WTC11 (cell line): ENCODE data around the gene SLC4A9. TPM values are rescaled to one million over a fixed set of nuclear protein-coding genes. Genes with fewer than 3 reads are reported as not detected.

ENCODE experiments used
- CREB1 ChIP-seq: sonication (generic); formaldehyde crosslinking; IDR thresholded peaks from 2 replicates; pipeline ENCODE4 v1.8.0; 2023; ENCODE audit warnings: mild to moderate bottlenecking, missing genetic modification reagents
- FOXK1 ChIP-seq: sonication (generic); formaldehyde crosslinking; IDR thresholded peaks from 2 replicates; pipeline ENCODE4 v1.8.0; 2022; ENCODE audit warnings: mild to moderate bottlenecking, moderate library complexity, missing genetic modification reagents
- GRHL2 ChIP-seq: fragments of 250-450 bp; sonication (Bioruptor Pico); IDR thresholded peaks from 2 replicates; pipeline ENCODE4 v1.8.0; 2022; ENCODE audit warnings: mild to moderate bottlenecking, moderate library complexity; ENCODE audit not compliant: insufficient replicate concordance, severe bottlenecking
- GTF2I ChIP-seq: fragments of 250-450 bp; sonication (Bioruptor Pico); conservative IDR thresholded peaks from 2 replicates; pipeline ENCODE4 v1.4.0; 2021; ENCODE audit warnings: mild to moderate bottlenecking
- JUN ChIP-seq: sonication (generic); formaldehyde crosslinking; IDR thresholded peaks from 2 replicates; pipeline ENCODE4 v1.8.0; 2023; ENCODE audit warnings: mild to moderate bottlenecking, missing genetic modification reagents
- OVOL2 ChIP-seq: fragments of 250-450 bp; sonication (Bioruptor Pico); IDR thresholded peaks from 2 replicates; pipeline ENCODE4 v1.9.0; 2021; ENCODE audit warnings: mild to moderate bottlenecking, borderline replicate concordance
- TEAD1 ChIP-seq: sonication (generic); formaldehyde crosslinking; IDR thresholded peaks from 2 replicates; pipeline ENCODE4 v1.8.0; 2022; ENCODE audit warnings: mild to moderate bottlenecking, missing genetic modification reagents
- ZNF219 ChIP-seq: sonication (generic); formaldehyde crosslinking; IDR thresholded peaks from 2 replicates; pipeline ENCODE4 v1.8.0; 2023; ENCODE audit warnings: missing genetic modification reagents, mild to moderate bottlenecking, borderline replicate concordance
- ZNF263 ChIP-seq: sonication (generic); formaldehyde crosslinking; IDR thresholded peaks from 2 replicates; pipeline ENCODE4 v1.8.1; 2022; ENCODE audit warnings: low read depth, mild to moderate bottlenecking, moderate library complexity, missing genetic modification reagents
- ZNF317 ChIP-seq: sonication (generic); formaldehyde crosslinking; IDR thresholded peaks from 2 replicates; pipeline ENCODE4 v1.8.1; 2023; ENCODE audit warnings: low read depth, mild to moderate bottlenecking, moderate library complexity, missing genetic modification reagents, borderline replicate concordance
- ZNF396 ChIP-seq: fragments of 250-450 bp; sonication (Bioruptor Pico); IDR thresholded peaks from 2 replicates; pipeline ENCODE4 v1.8.0; 2021; ENCODE audit warnings: mild to moderate bottlenecking, moderate library complexity, borderline replicate concordance
- ZNF671 ChIP-seq: fragments of 250-450 bp; sonication (Bioruptor Pico); IDR thresholded peaks from 2 replicates; pipeline ENCODE4 v1.8.0; 2021; ENCODE audit warnings: mild to moderate bottlenecking
- total RNA-seq: library from RNA; stranded (reverse); gene quantifications from 3 replicates; pipeline ENCODE4 v1.2.3, GENCODE V29; 2021
- TF ChIP-seq, protein P1 (sequence below): sonication (generic); formaldehyde crosslinking; IDR thresholded peaks from 2 replicates; pipeline ENCODE4 v1.8.0; 2023; ENCODE audit warnings: missing genetic modification reagents, mild to moderate bottlenecking, borderline replicate concordance
- TF ChIP-seq, protein P2 (sequence below): sonication (generic); formaldehyde crosslinking; IDR thresholded peaks from 2 replicates; pipeline ENCODE4 v1.8.1; 2023; ENCODE audit warnings: mild to moderate bottlenecking, missing genetic modification reagents, moderate library complexity
- TF ChIP-seq, protein P3 (sequence below): sonication (generic); formaldehyde crosslinking; IDR thresholded peaks from 2 replicates; pipeline ENCODE4 v1.8.0; 2022; ENCODE audit warnings: mild to moderate bottlenecking, missing genetic modification reagents
- TF ChIP-seq, protein P4 (sequence below): sonication (generic); formaldehyde crosslinking; IDR thresholded peaks from 2 replicates; pipeline ENCODE4 v1.8.0; 2022; ENCODE audit warnings: mild to moderate bottlenecking, missing genetic modification reagents
- TF ChIP-seq, protein P5 (sequence below): fragments of 250-450 bp; sonication (Bioruptor Pico); IDR thresholded peaks from 2 replicates; pipeline ENCODE4 v1.9.0; 2021; ENCODE audit warnings: mild to moderate bottlenecking, borderline replicate concordance
- TF ChIP-seq, protein P6 (sequence below): sonication (generic); formaldehyde crosslinking; IDR thresholded peaks from 2 replicates; pipeline ENCODE4 v1.8.0; 2022; ENCODE audit warnings: missing genetic modification reagents

SLC4A9 gene
- total RNA-seq, 1 experiment from 2014 or later, result 0.37 TPM

DNA sequence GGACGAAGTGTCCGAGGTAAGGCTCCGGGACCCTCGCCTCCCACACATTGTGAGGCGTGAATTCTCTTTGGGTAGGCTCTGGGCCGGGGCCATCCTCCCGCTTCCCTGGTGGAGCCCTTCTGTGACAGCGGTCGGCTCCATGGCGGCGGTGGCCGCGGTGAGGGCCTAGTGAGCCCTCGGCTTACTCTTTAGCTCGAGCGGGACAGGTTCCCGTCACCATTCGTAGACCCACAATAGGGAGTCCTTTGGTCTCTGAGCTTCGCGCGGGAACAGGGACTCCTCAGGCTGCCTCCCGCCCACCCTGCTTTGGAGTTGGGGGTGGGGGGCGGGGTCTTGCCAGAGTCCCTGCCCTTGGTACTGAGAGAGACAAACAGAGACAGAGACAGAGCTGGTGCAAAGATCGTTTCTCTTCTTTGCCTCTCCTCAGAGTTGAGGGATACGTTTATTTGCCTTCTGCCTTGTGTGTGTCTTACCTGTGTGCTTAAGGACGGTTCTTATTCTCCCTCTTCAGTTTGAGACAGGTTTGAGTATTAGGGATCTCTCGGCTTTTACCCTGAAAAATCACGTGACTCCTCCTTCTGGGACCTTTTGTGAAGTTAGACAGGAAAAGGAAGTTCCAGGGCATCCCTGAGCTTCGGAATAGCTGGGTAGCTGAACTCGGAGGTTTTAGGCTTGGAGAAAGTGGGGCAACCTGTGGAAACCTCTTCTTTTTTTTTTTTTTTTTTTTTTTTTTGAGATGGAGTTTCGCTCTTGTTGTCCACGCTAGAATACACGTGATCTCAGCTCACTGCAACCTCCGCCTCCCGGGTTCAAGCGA lies 42.5 kb downstream of the SLC4A9 start (continued):
- TF ChIP-seq, protein P1, sequence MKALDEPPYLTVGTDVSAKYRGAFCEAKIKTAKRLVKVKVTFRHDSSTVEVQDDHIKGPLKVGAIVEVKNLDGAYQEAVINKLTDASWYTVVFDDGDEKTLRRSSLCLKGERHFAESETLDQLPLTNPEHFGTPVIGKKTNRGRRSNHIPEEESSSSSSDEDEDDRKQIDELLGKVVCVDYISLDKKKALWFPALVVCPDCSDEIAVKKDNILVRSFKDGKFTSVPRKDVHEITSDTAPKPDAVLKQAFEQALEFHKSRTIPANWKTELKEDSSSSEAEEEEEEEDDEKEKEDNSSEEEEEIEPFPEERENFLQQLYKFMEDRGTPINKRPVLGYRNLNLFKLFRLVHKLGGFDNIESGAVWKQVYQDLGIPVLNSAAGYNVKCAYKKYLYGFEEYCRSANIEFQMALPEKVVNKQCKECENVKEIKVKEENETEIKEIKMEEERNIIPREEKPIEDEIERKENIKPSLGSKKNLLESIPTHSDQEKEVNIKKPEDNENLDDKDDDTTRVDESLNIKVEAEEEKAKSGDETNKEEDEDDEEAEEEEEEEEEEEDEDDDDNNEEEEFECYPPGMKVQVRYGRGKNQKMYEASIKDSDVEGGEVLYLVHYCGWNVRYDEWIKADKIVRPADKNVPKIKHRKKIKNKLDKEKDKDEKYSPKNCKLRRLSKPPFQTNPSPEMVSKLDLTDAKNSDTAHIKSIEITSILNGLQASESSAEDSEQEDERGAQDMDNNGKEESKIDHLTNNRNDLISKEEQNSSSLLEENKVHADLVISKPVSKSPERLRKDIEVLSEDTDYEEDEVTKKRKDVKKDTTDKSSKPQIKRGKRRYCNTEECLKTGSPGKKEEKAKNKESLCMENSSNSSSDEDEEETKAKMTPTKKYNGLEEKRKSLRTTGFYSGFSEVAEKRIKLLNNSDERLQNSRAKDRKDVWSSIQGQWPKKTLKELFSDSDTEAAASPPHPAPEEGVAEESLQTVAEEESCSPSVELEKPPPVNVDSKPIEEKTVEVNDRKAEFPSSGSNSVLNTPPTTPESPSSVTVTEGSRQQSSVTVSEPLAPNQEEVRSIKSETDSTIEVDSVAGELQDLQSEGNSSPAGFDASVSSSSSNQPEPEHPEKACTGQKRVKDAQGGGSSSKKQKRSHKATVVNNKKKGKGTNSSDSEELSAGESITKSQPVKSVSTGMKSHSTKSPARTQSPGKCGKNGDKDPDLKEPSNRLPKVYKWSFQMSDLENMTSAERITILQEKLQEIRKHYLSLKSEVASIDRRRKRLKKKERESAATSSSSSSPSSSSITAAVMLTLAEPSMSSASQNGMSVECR, result peak; percentile 65; the same call in 1 of the 2 replicates
- TF ChIP-seq GTF2I (CRISPR knock-in tag), result no peak
- no peak for TF ChIP-seq GRHL2
- TF ChIP-seq JUN (CRISPR knock-in tag), result 0 out of 2 replicates have a peak, but pooled peaks have one; percentile 61
- TF ChIP-seq FOXK1 (CRISPR knock-in tag), result no peak
- TF ChIP-seq, protein P2, sequence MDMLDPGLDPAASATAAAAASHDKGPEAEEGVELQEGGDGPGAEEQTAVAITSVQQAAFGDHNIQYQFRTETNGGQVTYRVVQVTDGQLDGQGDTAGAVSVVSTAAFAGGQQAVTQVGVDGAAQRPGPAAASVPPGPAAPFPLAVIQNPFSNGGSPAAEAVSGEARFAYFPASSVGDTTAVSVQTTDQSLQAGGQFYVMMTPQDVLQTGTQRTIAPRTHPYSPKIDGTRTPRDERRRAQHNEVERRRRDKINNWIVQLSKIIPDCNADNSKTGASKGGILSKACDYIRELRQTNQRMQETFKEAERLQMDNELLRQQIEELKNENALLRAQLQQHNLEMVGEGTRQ (CRISPR knock-in tag), result peak; percentile 86
- TF ChIP-seq, protein P3, sequence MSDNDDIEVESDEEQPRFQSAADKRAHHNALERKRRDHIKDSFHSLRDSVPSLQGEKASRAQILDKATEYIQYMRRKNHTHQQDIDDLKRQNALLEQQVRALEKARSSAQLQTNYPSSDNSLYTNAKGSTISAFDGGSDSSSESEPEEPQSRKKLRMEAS, result peak; percentile 61; the same call in 1 of the 2 replicates
- TF ChIP-seq OVOL2 (CRISPR knock-in tag), result no peak
- no peak for TF ChIP-seq ZNF671 (CRISPR knock-in tag)
- TF ChIP-seq ZNF219 (CRISPR knock-in tag), result no peak; the same call in 1 of the 2 replicates
- TF ChIP-seq CREB1 (CRISPR knock-in tag), result 0 out of 2 replicates have a peak, but pooled peaks have one; percentile 43
- TF ChIP-seq, protein P4, sequence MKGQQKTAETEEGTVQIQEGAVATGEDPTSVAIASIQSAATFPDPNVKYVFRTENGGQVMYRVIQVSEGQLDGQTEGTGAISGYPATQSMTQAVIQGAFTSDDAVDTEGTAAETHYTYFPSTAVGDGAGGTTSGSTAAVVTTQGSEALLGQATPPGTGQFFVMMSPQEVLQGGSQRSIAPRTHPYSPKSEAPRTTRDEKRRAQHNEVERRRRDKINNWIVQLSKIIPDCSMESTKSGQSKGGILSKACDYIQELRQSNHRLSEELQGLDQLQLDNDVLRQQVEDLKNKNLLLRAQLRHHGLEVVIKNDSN (CRISPR knock-in tag), result peak; percentile 84
- TF ChIP-seq, protein P5, sequence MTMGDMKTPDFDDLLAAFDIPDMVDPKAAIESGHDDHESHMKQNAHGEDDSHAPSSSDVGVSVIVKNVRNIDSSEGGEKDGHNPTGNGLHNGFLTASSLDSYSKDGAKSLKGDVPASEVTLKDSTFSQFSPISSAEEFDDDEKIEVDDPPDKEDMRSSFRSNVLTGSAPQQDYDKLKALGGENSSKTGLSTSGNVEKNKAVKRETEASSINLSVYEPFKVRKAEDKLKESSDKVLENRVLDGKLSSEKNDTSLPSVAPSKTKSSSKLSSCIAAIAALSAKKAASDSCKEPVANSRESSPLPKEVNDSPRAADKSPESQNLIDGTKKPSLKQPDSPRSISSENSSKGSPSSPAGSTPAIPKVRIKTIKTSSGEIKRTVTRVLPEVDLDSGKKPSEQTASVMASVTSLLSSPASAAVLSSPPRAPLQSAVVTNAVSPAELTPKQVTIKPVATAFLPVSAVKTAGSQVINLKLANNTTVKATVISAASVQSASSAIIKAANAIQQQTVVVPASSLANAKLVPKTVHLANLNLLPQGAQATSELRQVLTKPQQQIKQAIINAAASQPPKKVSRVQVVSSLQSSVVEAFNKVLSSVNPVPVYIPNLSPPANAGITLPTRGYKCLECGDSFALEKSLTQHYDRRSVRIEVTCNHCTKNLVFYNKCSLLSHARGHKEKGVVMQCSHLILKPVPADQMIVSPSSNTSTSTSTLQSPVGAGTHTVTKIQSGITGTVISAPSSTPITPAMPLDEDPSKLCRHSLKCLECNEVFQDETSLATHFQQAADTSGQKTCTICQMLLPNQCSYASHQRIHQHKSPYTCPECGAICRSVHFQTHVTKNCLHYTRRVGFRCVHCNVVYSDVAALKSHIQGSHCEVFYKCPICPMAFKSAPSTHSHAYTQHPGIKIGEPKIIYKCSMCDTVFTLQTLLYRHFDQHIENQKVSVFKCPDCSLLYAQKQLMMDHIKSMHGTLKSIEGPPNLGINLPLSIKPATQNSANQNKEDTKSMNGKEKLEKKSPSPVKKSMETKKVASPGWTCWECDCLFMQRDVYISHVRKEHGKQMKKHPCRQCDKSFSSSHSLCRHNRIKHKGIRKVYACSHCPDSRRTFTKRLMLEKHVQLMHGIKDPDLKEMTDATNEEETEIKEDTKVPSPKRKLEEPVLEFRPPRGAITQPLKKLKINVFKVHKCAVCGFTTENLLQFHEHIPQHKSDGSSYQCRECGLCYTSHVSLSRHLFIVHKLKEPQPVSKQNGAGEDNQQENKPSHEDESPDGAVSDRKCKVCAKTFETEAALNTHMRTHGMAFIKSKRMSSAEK, result no peak
- TF ChIP-seq TEAD1 (CRISPR knock-in tag), result 0 out of 2 replicates have a peak, but pooled peaks have one; percentile 33
- no peak for TF ChIP-seq ZNF317 (CRISPR knock-in tag)
- TF ChIP-seq, protein P6, sequence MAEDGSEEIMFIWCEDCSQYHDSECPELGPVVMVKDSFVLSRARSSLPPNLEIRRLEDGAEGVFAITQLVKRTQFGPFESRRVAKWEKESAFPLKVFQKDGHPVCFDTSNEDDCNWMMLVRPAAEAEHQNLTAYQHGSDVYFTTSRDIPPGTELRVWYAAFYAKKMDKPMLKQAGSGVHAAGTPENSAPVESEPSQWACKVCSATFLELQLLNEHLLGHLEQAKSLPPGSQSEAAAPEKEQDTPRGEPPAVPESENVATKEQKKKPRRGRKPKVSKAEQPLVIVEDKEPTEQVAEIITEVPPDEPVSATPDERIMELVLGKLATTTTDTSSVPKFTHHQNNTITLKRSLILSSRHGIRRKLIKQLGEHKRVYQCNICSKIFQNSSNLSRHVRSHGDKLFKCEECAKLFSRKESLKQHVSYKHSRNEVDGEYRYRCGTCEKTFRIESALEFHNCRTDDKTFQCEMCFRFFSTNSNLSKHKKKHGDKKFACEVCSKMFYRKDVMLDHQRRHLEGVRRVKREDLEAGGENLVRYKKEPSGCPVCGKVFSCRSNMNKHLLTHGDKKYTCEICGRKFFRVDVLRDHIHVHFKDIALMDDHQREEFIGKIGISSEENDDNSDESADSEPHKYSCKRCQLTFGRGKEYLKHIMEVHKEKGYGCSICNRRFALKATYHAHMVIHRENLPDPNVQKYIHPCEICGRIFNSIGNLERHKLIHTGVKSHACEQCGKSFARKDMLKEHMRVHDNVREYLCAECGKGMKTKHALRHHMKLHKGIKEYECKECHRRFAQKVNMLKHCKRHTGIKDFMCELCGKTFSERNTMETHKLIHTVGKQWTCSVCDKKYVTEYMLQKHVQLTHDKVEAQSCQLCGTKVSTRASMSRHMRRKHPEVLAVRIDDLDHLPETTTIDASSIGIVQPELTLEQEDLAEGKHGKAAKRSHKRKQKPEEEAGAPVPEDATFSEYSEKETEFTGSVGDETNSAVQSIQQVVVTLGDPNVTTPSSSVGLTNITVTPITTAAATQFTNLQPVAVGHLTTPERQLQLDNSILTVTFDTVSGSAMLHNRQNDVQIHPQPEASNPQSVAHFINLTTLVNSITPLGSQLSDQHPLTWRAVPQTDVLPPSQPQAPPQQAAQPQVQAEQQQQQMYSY, result no peak
- TF ChIP-seq ZNF396 (CRISPR knock-in tag), result no peak
- TF ChIP-seq ZNF263, result no peak
